Colon (tissue), 2 donors: ENCODE results near the gene PCSK7.
"Not testable (repeated sequence)": the region's sequence is repeated elsewhere in the genome, so short reads cannot be mapped to it uniquely, and the experiment has no call there.

Experiments used
- FAIRE-seq: peaks from 2 replicates; lab custom pipeline; 2012; peaks lifted over from hg19 to GRCh38; lab: Jason Lieb, UNC
- donor health status: control.
- donor health status: control.

Gene PCSK7

DNA sequence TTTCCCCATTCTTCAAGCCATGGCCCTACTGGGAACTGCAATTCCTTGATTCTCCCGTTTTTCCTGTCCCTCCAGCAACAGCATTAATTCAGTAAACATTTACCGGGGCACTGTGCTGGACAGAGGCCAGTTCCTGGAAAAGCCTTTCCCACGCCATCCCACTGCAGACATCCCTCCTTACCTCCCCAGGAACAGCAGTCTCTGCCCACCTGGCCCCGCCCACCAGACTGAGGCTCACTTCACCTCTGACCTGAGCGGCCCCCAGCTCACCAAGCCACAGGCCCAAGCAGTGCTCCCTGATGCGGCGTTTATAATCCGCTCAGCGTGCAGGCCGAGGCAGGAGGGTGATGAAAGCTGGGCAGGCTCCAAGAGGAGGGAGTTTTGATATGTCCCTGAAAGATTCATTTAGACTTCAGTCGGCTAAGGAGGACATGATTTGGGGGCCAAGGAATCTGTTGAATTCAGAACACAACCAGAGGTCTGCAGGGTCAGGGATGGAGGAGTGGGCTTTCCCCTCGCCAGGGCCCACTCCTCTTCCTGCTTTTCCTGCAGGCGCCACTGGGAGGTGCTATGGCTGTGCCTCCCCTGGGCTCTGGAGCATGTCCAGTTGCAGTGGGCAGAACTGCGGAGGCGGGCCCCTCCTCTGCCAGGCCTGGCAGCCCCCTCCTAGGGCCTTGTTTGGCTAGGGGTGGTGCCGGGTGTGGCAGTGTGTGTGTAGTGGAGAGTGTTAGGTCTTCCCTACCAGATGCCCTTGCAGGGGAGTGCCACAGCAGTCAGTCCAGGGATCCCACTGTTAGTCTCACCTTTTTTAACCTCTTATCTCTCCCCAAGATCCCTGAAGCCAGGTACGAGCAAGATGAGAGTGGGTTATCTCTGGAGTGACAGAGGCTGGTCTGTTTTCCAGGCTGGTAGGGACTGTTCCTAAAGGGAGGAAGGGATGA lies 34.1 kb downstream of the PCSK7 start:
- no peak for FAIRE-seq

DNA sequence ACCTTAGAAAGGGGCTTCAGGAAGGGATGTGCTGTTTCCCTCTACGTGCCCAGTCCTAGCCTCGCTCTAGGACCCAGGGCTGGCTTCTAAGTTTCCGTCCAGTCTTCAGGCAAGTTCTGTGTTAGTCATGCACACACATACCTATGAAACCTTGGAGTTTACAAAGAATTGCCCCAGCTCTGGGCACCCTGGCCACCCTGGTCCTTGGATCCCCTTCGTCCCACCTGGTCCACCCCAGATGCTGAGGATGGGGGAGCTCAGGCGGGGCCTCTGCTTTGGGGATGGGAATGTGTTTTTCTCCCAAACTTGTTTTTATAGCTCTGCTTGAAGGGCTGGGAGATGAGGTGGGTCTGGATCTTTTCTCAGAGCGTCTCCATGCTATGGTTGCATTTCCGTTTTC lies 34.9 kb downstream of the PCSK7 start:
- no peak for FAIRE-seq

DNA sequence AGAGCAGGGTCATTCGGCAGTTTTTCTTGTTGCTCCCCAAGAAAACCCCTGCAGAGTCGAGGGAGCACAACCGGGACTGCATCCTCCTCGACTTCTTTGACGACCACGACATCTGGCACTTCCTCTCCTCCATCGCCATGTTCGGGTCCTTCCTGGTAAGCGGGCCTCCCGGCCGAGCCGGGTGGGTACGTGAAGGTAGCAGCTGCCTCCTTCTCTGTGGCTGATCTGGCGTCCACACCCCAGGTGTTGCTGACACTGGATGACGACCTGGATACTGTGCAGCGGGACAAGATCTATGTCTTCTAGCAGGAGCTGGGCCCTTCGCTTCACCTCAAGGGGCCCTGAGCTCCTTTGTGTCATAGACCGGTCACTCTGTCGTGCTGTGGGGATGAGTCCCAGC lies 36.1 kb downstream of the PCSK7 start:
- no peak for FAIRE-seq

DNA sequence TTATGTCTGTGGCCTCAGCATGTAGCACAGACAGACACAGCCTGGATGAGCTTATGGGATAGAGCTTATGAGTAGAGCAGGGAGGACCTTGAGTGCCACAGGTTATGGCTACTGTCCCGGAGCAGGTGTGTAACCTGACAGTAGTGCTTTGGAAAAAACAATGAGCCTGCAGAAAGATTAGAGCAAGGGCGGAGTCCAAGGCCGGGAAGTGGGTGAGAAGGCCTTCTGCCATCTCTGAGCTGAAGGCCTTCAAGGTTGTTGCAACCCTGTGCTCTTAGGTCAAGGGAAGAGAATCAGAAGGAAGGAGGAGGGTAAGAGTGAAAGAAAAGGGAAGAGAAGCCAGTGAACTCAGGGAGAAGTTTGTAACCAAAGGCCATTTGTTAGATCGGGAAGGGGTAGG lies 36.6 kb downstream of the PCSK7 start:
- no peak for FAIRE-seq

DNA sequence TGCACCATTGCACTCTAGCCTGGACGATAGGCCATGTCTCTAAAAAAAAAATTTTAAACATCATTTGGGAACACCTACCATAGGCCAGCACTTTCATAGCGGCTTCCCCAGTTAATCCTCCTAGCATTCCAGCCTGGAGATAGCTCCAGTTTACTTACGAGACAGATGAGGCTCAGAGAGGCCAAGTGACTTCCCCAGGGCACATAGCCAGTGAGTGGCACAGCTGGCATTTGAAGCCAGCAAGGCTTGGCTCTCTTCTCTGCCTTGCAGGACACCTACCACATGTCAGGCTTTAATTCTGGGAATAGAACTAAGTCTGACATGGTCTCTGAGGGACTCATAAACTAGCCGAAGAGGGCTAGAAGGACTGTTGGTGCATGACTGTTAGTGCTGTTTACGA lies 37.6 kb downstream of the PCSK7 start:
- FAIRE-seq: no peak

DNA sequence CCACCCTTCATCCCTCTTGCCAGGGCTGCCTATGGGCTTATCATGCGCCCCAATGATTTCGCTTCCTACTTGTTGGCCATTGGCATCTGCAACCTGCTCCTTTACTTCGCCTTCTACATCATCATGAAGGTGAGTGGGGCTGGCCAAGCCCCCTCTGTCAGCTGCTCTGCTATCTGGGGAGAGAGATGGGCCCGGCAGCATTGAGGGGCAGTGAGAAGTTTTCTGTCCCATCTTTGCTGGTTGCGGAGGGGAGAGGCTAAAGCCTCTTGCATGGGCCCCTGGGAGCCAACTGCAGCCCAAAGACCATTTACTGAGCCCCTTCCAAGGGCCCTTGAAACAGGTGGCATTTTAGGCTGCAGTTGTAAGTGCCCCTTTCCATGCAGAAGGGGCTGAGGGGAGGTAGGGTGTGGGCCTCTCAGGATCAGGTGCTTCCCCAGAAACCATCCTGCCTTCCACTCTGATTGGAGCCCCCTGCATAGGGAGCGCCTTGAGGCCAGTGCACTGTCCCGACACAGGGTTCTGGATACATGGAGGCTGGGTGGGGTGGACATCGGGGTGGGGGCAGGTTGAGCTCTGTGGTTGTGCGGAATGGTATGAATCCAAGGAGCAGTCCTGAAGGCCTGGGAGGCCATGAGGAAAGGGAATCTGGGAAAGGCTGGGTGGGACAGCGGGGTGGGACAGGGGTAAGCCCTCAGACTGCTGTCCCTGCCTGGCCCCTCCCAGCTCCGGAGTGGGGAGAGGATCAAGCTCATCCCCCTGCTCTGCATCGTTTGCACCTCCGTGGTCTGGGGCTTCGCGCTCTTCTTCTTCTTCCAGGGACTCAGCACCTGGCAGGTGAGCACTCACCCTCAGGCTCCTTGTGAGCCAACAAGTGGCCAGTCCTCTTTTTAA lies 38.5 kb downstream of the PCSK7 start:
- FAIRE-seq: no peak

DNA sequence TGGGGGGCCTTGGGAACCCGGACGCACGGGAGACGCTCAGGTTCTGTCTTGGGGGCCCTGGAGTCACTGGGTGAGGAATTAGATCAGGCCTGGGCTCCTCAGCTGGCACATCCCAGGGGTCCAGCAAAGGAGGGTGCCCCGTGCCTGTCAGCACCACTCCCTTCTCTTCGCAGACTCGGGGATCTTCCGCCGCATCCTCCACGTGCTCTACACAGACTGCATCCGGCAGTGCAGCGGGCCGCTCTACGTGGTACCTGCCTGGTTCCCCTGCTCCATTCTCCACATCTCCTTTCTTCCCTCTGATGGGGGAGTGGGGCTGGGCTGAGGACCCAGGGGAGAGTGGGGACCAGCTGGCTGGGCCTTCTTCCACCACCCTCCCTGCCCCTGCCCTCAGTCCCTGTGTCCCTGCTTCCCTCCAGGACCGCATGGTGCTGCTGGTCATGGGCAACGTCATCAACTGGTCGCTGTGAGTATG lies 39.4 kb downstream of the PCSK7 start:
- no peak for FAIRE-seq

DNA sequence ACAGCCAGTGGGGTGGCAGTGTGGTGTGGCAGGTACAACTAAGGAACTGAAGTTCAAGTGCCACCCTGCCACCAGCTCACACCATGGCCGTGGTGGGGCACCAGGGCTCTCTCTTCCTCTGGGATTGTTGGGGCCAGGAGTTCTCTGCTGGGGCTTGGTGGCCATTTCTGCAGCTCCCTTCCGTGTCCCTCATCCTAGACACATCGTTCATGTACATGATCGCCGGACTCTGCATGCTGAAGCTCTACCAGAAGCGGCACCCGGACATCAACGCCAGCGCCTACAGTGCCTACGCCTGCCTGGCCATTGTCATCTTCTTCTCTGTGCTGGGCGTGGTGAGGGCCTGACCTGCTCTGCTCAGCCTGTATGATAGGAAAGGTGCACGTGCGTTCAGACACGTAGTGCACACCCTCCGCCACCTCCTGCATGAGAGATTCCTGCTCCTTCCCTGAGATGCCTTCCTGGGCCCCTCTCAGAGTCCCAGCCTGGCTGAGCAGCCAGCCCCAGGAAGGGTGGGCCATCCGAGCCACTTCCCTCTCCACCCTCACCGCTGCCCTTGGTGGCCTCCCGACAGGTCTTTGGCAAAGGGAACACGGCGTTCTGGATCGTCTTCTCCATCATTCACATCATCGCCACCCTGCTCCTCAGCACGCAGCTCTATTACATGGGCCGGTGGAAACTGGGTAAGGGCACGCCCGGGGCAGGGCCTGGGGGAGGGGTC lies 40.0 kb downstream of the PCSK7 start:
- FAIRE-seq: no peak

DNA sequence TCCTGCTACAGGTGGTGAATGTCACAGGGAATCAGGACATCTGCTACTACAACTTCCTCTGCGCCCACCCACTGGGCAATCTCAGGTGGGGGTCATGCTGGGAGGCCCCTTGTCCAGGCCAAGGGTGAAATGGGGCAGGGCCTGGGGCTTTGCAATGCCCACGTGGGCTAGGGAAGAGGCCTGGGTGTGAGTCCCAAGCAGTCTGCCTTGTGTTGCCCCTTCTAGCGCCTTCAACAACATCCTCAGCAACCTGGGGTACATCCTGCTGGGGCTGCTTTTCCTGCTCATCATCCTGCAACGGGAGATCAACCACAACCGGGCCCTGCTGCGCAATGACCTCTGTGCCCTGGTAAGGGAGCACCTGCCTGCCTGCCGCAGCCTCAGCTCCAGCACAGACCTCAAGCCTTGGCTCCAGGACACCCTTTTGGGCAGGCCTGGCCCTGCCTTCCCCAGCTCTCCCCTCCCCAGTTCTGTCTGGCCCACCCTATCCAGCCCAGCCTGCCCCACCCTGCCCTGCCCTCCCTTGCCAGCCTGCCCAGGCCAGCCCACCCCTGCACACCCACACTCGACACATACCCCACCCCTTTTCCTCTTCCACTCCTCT lies 41.8 kb downstream of the PCSK7 start:
- no peak for FAIRE-seq

DNA sequence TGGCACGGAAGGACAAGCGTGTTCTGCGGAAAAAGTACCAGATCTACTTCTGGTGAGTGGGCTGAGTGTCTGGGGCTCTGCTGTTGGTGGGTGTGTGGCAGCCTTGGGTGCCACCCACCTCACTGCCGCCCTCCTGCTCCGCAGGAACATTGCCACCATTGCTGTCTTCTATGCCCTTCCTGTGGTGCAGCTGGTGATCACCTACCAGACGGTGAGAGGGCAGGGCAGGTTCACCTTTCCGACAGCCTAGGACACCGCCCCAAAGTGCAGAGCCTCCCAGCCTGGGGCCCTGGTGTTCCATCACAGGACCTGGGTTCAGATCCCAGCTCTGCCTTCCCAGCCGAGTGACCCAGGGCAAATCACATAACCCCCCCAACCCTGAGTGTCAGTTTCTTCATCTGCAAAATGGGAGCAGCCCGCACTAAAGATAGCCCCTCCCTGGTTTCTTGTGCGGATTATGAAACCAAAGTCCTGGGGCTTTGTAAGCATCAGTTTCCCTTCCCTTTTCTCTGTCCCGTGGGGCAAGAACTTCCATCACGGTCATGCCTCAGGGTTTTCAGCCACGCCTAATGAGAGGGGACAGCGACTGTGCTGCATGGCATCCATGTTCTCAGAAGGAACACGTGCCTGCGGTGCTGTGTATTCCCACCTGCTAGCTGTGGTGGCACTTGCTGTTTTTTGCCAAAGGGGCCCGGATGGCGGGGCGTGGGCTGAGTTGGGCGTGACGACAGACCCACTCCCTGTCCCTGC lies 42.5 kb downstream of the PCSK7 start:
- no peak for FAIRE-seq

DNA sequence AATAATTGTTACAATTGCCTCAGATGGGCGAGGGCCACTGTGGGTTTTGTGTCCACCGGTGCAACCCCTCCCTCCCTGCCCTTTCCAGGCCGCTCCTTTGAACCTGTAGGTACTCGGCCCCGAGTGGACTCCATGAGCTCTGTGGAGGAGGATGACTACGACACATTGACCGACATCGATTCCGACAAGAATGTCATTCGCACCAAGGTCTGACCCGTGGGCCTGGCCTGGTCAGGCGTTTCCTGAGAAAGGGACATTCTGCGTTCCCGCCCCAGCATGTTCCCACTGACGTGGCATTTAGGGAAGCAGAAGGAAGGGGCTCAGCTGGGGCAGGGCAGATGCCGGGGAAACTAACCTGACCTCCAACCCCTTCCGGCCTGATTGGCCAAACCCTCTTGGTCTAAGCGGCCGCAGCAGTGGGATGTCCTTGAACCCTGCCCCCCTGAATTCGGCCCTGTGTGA lies 43.2 kb downstream of the PCSK7 start:
- no peak for FAIRE-seq

DNA sequence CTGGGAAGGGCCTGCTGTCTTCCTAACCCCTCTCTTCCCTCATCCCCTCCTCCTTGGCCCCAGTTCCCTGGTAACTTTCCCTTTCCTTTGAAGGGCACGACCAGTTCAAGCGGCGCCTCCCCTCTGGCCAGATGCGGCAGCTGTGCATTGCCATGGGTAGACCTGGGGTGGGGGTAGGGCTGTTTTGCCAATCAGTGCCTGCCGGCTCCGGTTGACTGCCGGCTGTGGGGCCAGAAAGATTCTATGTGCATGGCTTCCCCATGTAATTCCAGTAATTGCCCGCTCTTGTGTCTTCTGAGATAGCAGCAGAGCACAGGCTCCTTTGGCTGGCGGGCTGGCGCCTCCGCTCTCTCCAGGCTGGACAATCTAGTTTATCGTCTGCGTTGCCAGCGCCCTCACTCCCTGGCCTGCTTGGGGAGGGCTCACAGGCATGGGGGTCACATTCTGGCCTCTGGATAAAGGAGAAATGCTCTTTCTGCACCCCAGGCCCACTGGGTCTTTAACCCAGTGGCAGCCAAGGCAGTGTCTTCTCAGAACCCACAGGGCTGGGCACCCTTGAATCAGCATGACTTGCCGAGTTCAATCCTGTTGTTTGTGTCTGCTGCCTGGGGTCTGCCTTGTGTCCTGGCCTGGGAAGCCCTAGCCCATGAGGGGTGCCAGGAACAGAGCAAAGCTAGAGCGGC lies 43.9 kb downstream of the PCSK7 start:
- FAIRE-seq: no peak

DNA sequence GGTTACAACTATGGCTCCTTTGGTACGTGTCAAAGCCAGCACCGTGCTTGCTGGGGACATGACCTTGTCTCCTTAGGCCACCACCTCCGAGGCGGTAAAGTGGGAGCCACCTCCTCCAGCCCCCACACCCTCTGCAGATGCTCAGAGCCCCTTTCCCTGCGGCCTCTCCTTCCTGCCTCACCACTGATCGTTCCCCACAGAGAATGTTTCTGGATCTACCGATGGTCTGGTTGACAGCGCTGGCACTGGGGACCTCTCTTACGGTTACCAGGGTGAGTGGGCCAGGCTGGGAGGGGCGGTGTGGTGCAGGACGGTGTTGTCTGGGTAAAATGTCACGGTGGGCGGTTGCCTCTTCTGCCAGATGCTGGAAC lies 44.5 kb downstream of the PCSK7 start:
- FAIRE-seq: no peak

DNA sequence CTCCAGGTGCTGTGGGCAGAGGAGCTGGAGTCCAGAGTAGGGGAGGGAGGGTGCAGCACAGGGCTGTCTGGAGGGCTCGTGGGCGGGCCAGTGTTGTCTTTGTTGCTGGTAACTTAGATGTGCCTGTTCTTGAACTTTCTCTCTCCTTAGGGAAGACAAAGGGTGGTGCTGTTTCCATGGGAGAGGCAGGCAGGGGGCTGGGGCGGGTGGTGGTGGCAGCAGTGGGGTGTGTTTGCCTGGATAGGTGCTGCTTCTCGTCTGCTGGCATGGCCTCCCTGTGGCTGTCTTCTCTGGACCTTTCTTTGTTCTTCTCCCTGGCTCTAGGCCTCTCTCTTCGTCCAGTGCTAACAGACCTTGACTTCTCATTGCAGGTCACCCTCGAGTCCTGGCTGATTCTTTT lies 44.9 kb downstream of the PCSK7 start:
- no peak for FAIRE-seq

DNA sequence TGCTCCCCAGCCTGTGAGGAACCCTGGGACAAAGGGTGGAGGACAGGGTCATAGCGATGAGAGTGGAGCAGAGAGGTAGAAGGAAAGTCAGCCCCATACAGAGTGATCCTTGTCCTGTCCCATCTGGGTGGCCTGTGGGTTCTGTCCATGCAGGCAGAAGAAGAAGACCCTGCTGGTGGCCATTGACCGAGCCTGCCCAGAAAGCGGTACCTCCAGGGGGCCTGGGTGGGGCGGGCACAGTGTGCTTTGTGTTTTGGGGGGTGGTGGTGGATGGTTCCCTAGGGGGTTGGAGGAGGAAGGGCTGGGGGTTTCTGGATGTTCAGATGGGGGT lies 45.5 kb downstream of the PCSK7 start:
- FAIRE-seq: no peak

DNA sequence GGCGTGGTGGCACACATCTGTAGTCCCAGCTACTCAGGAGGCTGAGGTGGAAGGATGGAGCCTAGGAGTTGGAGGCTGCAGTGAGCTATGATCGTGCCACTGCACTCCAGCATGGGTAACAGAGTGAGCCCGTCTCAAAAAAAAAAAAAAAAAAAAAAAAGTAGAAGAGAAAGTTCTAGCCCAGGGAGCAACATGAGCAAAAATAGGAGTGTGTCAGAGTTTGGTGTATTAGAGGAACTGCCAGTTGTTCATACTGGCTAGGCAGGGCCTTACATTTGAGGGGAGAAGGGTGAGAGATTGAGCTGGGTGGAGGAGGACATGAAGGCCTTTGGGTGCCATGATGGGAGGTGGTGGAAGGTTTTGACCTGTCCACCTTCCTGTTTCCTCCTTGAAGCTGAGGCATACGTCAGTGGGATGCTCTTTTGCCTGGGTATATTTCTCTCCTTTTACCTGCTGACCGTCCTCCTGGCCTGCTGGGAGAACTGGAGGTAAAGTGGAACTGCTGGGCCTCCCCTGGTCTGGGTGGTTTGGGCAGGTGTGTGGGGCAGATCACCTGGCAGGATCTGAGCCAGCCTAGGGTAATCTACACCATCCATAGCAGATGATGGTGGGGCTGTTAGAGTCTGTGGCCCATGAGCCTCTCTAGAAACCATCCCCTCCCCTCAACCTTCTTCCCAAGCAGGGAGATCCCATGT lies 46.0 kb downstream of the PCSK7 start:
- no peak for FAIRE-seq

DNA sequence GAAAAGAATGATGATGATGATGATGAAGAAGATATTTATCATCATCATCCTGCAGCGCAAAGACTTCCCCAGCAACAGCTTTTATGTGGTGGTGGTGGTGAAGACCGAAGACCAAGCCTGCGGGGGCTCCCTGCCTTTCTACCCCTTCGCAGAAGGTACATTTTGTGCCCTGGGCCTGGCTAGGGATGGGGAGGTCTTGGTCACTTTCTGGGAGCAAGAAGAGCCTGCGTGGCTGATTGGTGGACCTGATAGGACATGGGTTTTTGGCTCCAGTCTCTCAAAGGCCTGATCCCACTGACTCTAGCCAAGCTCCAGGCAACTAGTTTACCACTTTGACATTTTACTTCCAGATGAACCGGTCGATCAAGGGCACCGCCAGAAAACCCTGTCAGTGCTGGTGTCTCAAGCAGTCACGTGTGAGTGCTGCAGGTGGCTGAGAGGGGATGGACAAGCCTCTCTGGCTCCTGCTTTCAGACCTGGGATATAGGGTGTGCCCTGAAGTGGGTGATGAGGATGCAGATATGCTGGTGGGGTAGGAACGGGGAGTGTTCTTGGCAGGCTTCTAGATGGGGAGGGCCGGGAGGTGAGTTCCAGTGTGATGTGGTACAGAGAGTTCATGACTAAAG lies 48.0 kb downstream of the PCSK7 start:
- FAIRE-seq: no peak

DNA sequence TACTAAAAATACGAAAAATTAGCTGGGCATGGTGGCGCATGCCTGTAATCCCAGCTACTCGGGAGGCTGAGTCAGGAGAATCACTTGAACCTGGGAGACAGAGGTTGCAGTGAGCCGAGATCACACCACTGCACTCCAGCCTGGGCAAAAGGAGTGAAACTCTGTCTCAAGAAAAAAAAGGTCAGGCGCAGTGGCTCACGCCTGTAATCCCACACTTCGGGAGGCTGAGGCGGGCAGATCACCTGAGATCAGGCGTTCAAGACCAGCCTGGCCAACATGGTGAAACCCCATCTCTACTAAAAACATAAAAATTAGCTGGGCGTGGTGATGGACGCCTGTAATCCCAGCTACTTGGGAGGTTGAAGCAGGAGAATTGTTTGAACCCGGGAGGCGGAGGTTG lies 48.7 kb downstream of the PCSK7 start:
- not testable (repeated sequence) for FAIRE-seq

DNA sequence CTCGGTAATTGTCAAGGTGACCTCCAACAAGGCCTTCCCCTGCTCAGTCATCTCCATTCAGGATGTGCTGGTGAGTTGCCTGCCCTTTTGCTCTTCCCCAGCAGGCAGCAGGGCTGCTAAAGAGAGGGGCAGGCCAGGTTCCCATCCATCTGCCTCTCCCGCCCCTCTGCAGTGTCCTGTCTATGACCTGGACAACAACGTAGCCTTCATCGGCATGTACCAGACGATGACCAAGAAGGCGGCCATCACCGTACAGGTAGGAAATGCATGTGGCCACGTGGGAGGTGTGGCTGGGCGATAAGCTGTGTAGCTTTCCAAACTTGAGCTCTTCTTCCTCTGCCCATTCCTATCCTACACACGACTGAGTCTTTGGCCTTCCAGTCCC lies 49.3 kb downstream of the PCSK7 start:
- no peak for FAIRE-seq
